ENCODE results near the gene RNF167. TPM values are rescaled to one million over a fixed set of nuclear protein-coding genes. Genes with fewer than 3 reads are reported as not detected.
A peak's percentile ranks its signal among the peaks of the same experiment; 100 is the strongest.

Gene RNF167
- total RNA-seq, 2 donors from 2014 or later = 120 to 123 TPM

DNA sequence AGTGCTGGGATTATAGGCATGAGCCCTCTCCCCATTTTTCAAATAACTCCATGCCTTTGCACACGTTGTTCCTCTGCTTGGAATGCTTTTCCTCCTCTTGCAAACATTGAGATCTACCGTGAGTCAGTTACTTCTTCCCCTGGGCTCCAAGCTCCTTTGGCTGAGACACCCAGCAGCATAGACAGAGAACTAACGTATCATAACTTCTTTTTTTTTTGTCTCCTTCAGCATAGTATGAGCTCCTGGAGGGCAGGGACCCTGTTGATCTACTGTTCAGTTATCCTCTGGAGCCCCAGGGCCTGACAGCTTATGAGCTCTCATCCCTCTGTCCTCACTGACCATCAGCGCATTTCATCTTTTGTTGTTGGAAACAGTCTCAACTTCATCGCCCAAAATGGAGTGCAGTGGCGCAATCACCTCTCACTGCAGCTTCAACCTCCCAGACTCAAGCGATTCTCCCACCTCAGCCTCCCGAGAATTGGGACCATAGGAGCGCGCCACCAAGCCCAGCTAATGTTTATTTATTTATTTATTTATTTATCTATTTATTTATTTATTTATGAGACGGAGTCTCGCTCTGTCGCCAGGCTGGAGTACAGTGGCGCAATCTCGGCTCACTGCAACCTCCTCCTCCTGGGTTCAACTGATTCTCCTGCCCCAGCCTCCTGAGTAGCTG lies 25.4 kb downstream of the RNF167 start:
- Mint-ChIP-seq H3K9me3 (peaks cover 12% of the 10 kb centered on the region), H3K27ac (peak overlapping the region; percentile 55)
- TF ChIP-seq, protein P1, sequence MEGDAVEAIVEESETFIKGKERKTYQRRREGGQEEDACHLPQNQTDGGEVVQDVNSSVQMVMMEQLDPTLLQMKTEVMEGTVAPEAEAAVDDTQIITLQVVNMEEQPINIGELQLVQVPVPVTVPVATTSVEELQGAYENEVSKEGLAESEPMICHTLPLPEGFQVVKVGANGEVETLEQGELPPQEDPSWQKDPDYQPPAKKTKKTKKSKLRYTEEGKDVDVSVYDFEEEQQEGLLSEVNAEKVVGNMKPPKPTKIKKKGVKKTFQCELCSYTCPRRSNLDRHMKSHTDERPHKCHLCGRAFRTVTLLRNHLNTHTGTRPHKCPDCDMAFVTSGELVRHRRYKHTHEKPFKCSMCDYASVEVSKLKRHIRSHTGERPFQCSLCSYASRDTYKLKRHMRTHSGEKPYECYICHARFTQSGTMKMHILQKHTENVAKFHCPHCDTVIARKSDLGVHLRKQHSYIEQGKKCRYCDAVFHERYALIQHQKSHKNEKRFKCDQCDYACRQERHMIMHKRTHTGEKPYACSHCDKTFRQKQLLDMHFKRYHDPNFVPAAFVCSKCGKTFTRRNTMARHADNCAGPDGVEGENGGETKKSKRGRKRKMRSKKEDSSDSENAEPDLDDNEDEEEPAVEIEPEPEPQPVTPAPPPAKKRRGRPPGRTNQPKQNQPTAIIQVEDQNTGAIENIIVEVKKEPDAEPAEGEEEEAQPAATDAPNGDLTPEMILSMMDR (conservative IDR thresholded peaks at IDR 0.05) = no peak

DNA sequence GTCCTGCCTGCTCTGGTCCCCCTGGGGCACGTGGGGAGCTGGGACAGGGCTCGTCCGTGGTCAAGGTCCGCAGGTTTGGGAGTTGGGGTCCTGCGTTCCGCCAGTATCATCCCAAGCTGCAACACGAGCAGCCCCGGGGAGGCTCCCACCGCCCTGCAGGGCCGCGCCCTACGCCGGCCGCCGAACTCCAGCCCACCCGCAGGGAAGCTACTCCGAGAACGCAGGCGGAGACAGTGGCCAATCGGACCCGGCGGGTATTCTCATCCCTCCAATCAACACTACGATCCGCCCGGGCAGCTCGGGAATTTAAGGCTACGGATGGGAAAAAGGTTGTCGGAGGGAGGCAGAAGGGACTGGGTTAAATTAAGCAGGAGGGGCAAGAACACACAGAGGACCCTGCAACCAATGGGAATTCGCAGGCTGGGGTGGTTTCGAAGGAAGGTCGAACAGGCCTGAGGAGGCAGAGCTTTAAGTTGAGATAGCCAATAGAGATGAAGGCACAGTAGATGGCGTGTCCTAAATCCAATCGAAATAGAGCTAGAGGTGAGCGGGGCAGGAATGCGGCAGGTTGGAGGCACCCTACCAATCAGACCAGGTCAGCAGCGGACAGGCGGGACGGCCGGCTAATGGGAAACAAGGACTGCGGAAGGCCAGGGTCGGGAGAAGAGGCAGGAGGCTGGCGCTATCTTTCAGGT lies 26.9 kb downstream of the RNF167 start:
- H3K4me3 Mint-ChIP-seq = no peak overlapping the region
- H3K27me3 Mint-ChIP-seq (ENCODE audit: insufficient read depth) = no peaks in the 10 kb centered on the region
- peaks cover 18% of the 10 kb centered on the region for H3K4me1 Mint-ChIP-seq
- peak overlapping the region; percentile 95 for H3K27ac ChIP-seq (ENCODE audit: low read depth, low read length)
- peak; percentile 100 for DNase-seq
- H3K4me3 ChIP-seq (ENCODE audit: low read length) = peak overlapping the region; percentile 90
- TF ChIP-seq, protein P1 (conservative IDR thresholded peaks at IDR 0.05) = no peak
- H3K9ac ChIP-seq (ENCODE audit: extremely low read depth, low read length, poor library complexity, severe bottlenecking) = peak overlapping the region; percentile 79
- no peak overlapping the region for H3K27ac Mint-ChIP-seq
- H3K36me3 Mint-ChIP-seq (ENCODE audit: low read depth) = peaks cover 31% of the 10 kb centered on the region
- H3K9me3 Mint-ChIP-seq = peaks cover 12% of the 10 kb centered on the region
- H3K36me3 ChIP-seq (ENCODE audit: control insufficient read depth, insufficient read depth, low read length) = peaks cover 42% of the 10 kb centered on the region
- no peaks in the 10 kb centered on the region for H3K27me3 ChIP-seq (ENCODE audit: control insufficient read depth, insufficient read depth, low read length, poor library complexity, severe bottlenecking)
- H3K9me3 ChIP-seq (ENCODE audit: control insufficient read depth, low read length) = peaks cover 5% of the 10 kb centered on the region
- peaks cover 6% of the 10 kb centered on the region for H3K4me1 ChIP-seq (ENCODE audit: control insufficient read depth, insufficient read depth, low read length)
- WGBS, 2 experiments (ENCODE audit: insufficient coverage in 1 of 2, insufficient read length in 1 of 2) = 0 to 2% methylated on average over 14 to 42 of the region's 42 CpGs

More for the DNA sequence above, 25.4 kb downstream of the RNF167 start:
- peaks cover 29% of the 10 kb centered on the region for H3K36me3 Mint-ChIP-seq (ENCODE audit: low read depth)
- no peak overlapping the region for H3K4me3 Mint-ChIP-seq
- 95 to 96% methylated on average over 8 to 12 of the region's 15 CpGs for WGBS, 2 experiments (ENCODE audit: insufficient coverage in 1 of 2, insufficient read length in 1 of 2)
- DNase-seq = no peak
- Histone ChIP-seq H3K4me3 (ENCODE audit: low read length) (no peak overlapping the region), H3K4me1 (ENCODE audit: control insufficient read depth, insufficient read depth, low read length) (peaks cover 6% of the 10 kb centered on the region), H3K9me3 (ENCODE audit: control insufficient read depth, low read length) (peaks cover 5% of the 10 kb centered on the region), H3K36me3 (ENCODE audit: control insufficient read depth, insufficient read depth, low read length) (peaks cover 34% of the 10 kb centered on the region), H3K27ac (ENCODE audit: low read depth, low read length) (no peak overlapping the region), H3K27me3 (ENCODE audit: control insufficient read depth, insufficient read depth, low read length, poor library complexity, severe bottlenecking) (no peaks in the 10 kb centered on the region), H3K9ac (ENCODE audit: extremely low read depth, low read length, poor library complexity, severe bottlenecking) (no peak overlapping the region)
- H3K27me3 Mint-ChIP-seq (ENCODE audit: insufficient read depth) = no peaks in the 10 kb centered on the region
- peaks cover 21% of the 10 kb centered on the region for H3K4me1 Mint-ChIP-seq

DNA sequence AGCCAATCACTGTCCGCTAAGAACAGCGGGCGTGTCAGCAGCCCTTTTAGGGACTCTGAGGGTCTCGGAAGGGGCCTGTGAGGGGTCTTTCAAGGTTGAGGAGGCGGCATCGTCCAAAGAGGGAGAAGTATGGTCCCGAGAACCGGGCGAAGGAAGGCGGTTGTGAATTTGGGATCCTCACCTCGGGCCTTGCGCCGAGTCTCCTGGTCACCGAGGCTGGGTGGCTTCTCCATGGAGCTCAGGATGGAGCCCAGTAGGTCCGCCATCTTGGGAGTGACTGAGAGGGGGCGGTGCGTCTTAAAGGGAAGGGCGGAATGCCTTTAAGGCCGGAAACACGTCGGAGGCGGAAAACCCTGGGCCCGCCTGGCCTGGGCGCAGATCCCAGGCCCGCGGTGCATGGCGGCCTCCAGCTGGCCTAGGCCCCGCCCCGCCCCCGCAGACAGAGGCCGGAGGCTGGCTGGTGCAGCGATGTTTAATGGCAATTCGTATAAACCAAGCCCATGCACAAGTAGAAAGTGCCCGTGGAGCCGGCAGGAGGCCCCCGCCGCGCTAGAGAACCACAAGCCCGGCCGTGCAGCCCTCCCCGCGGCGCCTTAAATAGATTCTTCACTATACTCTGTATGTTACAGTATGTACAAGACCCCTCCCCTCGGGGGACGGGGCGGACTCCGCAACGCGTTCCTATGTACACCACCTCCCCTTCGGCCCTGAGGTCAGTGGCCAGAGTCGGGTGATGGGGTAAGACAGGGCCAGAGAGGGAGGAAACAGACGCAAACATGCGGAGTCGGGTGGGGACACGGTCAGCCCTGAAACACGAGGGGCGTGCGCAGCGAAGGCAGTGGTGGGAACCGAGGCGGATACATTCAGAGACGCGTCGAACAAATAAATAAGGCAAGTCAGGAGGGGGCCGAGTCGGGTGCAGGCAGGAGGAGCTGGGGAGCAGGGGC lies 27.7 kb downstream of the RNF167 start, which contains the start of gene SPAG7:
SPAG7 (minus strand) TSS at position 279 of the 947 bp plus-strand sequence; CDS start at position 266, 13 bp downstream.
- H3K4me3 ChIP-seq (ENCODE audit: low read length) = peak within 1 kb of the TSS; percentile 90
- peak within 1 kb of the TSS; percentile 95 for H3K27ac ChIP-seq (ENCODE audit: low read depth, low read length)
- Mint-ChIP-seq H3K9me3 (peaks cover 12% of the 10 kb centered on the region), H3K4me1 (peaks cover 25% of the 10 kb centered on the region), H3K27me3 (ENCODE audit: insufficient read depth) (peaks cover 3% of the 10 kb centered on the region), H3K27ac (no peak within 1 kb of the TSS), H3K4me3 (no peak within 1 kb of the TSS), H3K36me3 (ENCODE audit: low read depth) (peaks cover 31% of the 10 kb centered on the region)
- peaks cover 6% of the 10 kb centered on the region for H3K4me1 ChIP-seq (ENCODE audit: control insufficient read depth, insufficient read depth, low read length)
- peaks cover 5% of the 10 kb centered on the region for H3K9me3 ChIP-seq (ENCODE audit: control insufficient read depth, low read length)
- peaks cover 46% of the 10 kb centered on the region for H3K36me3 ChIP-seq (ENCODE audit: control insufficient read depth, insufficient read depth, low read length)
- TF ChIP-seq, protein P1 (conservative IDR thresholded peaks at IDR 0.05) = no peak
- no peaks in the 10 kb centered on the region for H3K27me3 ChIP-seq (ENCODE audit: control insufficient read depth, insufficient read depth, low read length, poor library complexity, severe bottlenecking)
- peak within 1 kb of the TSS; percentile 79 for H3K9ac ChIP-seq (ENCODE audit: extremely low read depth, low read length, poor library complexity, severe bottlenecking)
- peak; percentile 99 for DNase-seq
- WGBS, 2 experiments (ENCODE audit: insufficient coverage in 1 of 2, insufficient read length in 1 of 2) = 0 to 7% methylated on average over 32 to 66 of the region's 66 CpGs
